NCI-H2227 treated with DMSO at 0.1 percent for 48 hours (cell line): Measurements from ENCODE around the gene TMEM140.
A peak's percentile ranks its signal among the peaks of the same experiment; 100 is the strongest.
"Not testable (repeated sequence)": the region's sequence is repeated elsewhere in the genome, so short reads cannot be mapped to it uniquely, and the experiment has no call there.

Experiments
- DNase-seq: peaks from one replicate; lab custom pipeline; 2025; lab: John Stamatoyannopoulos, UW

TMEM140 gene

GRCh38 chr7:135195156-135195555 is 47.3 kb downstream of the TMEM140 start:
- DNase-seq = no peak

GRCh38 chr7:135195968-135196629 is 48.2 kb downstream of the TMEM140 start:
- no peak for DNase-seq

GRCh38 chr7:135197343-135197742 is 49.5 kb downstream of the TMEM140 start:
- no peak for DNase-seq

GRCh38 chr7:135197906-135198655 is 50.2 kb downstream of the TMEM140 start:
- DNase-seq = no peak

DNA sequence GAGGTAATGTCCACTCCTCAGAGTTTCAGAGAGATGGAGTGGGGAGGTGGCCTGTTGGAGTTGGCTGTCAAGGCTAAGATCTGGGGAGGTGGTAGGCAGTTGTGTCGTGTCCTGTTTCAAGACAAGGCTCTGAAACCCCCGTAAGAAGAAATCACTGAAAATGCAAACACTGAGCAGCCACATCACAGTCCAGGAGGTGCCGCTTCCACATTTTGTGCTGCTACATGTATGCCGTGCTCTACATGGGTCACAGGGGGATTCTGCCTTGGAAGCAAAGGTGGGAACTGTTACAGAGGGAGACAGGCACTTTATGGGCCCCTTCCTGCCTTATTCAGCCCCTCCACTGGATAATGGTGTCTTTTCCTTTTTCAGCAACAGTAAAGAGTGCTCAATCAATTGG is 51.6 kb downstream of the TMEM140 start:
- DNase-seq = no peak

DNA sequence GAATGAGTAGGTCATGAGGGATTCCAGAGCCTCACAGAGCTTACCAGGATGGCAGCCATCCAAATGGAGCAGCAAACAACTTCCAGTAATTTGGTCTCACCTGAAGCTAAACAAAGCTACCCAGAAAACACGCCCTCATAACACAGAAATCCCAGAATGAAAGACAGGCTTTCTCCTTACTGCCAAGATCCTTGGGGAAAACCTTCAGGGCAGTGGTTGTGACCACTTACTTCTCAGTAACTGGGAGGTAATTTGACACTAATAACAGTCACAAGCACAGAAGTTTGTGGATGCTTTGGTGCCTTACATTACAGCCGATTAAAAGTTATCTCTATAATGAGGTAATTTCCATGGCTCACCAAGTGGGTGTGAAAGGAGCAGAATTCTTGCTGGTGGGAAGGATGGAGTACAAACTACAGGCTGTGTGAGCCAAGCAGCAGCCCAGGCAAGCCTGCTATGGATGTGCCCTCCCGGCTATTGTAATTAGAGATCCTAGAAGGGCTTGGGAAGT is 53.0 kb downstream of the TMEM140 start:
- peak; percentile 28 for DNase-seq

GRCh38 chr7:135201350-135201749 is 53.5 kb downstream of the TMEM140 start:
- DNase-seq = no peak

- no peak for DNase-seq
Observed at GRCh38 chr7:135204341-135204749, 56.5 kb downstream of the TMEM140 start.

DNA sequence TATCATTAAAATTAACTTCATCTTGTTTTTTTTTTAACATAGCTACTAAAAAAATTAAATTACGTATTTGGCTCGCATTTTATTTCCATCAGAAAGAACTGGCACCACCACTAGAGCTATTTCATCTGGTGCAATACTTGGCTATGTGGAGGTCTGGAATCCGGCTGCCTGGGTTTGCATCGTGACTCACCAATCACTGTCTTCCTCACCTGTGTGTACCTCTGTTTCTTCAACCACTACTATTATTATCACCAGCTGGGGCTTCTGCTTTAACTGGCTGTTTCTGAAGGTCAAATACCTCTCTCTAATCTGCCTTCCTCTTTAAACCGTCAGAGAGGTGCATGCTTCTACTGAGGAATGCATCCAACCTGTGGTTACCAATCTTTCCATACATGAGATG is 57.0 kb downstream of the TMEM140 start:
- DNase-seq = no peak

- no peak for DNase-seq
Observed at GRCh38 chr7:135205850-135206249, 58.0 kb downstream of the TMEM140 start.

- no peak for DNase-seq
Observed at GRCh38 chr7:135206941-135207391, 59.1 kb downstream of the TMEM140 start.

GRCh38 chr7:135207406-135208101 is 59.7 kb downstream of the TMEM140 start:
- DNase-seq = no peak

GRCh38 chr7:135208102-135208793 is 60.4 kb downstream of the TMEM140 start:
- DNase-seq = no peak

DNA sequence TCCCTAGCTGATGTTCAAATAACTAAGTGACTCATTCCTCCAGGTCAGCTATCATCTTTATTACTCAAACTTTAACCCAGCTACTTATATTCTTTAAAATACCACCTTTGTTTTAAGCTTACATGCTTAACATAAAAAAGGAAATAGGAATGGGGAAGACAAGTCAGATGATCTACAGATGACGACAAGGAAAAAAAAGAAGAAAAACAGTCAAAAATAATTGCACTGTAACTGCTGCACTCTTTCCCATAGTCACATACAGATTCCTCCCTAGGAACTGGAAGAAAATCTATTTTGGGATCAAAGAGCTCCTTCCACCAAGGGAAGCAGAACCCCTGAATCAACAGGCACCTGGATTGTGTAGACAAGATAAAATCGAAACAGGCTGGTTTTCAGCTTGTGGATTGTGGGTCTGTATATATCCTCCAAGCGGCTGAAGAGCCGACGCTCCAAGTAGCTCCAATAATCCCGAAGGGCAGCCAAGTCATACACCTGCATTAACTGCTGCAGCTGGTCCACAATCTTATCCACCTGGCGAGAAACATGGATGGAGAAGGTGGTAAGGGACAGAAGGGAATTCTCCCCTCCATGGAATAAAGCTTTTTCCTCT is 61.5 kb downstream of the TMEM140 start:
- no peak for DNase-seq

GRCh38 chr7:135210888-135211178 is 63.0 kb downstream of the TMEM140 start:
- no peak for DNase-seq

GRCh38 chr7:135211179-135211945 is 63.5 kb downstream of the TMEM140 start, which contains the start of gene WDR91:
Gene WDR91 (minus strand): TSS chr7:135211526. CDS start chr7:135211502, 24 bp downstream.
- DNase-seq = peak; percentile 93

DNA sequence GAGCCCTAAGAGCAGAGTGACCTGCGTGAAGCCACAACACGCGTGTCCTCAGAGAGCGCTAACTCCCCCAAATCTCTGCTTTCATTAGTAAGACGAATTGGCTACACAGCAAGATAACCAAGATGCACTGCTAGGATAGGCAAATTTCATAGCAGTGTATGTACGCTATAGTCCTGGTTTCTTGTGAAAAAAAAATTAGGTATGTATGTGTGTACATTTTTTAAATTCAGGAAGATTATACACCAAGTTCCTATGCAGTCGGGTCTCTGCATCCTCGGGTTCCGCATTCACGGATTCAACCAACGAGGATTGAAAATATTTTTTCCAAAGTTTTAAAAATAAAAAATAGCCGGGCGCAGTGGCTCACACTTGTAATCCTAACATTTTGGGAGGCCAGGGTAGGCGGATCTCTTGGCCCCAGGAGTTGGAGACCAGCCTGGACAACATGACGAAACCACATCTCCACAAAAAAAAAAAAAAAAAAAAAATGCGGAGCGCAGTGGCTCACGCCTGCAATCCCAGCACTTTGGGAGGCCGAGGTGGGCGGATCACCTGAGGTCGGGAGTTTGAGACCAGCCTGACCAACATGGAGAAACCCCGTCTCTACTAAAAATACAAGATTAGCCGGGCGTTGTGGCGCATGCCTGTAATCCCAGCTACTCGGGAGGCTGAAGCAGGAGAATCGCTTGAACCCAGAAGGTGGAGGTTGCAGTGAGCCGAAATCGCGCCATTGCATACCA is 64.2 kb downstream of the TMEM140 start:
- not testable (repeated sequence) for DNase-seq

DNA sequence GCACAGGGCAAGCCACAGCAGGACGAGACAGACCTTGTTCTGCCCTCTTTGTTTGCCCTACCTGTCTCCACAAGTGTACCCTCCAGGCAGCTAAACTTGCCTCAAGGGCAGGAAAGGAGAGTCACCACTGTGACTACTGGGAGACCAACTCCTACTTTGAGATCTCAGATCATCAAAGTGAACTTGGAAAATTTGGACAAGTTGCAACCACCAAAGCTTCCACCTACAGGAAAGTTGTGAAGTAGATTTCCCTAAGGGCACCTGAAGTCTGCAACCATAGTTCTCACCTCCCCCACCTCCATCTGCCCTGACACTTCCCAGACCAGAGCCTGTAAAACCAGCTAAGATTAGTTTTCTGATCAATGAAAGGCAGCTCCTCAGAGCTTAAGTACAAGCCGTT is 66.0 kb downstream of the TMEM140 start:
- DNase-seq = no peak

DNA sequence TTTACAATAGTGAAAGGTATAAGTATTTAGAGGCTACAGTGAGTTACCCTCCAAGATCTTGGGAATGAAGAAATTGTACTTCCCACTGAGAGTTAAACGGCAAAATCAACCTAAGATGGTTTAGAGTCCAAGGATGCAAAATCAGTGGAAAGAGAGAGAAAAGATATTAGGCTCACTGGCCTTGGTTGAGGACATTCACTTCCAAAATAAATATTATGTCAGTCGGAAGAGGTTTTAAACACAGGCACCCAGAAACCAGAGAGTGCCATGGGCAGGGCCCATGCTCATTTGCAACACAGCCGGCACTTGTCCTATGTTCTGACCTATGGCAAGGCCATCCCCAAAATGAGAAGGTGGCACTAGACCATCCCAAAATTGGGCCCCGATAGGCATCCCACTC is 67.3 kb downstream of the TMEM140 start:
- no peak for DNase-seq

DNA sequence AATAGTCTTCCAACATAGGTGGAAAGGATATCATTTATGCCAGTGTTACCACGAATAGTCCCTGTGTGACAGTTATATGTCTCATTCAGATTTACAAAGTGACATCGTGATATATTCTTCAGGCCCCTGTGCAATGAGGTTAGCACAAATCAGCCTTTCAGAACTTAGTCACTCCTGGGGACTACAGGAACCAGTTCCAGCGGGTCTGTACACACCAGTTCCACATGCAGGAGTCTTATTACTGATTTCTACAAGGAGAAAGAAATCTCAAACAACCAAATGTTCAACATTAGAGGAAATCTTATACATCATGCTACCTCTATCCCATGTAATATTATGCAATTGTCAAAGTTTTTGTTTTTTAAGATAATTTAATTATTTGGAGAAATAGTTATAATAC is 67.8 kb downstream of the TMEM140 start:
- DNase-seq = no peak
